Thyroid gland (tissue), 4 donors: ENCODE data around the gene CEP43. TPM values are rescaled to one million over a fixed set of nuclear protein-coding genes. Genes with fewer than 3 reads are reported as not detected.

Experiments used
- microRNA-seq: library from miRNA; unstranded; fragments of <30 nt; microRNA quantifications from one replicate; pipeline ENCODE4, GENCODE V29; 2016
- small RNA-seq: library from RNA; depleted of rRNA; stranded (forward); fragments of <200 nt; gene quantifications from one replicate; pipeline ENCODE3, GENCODE V24; 2016
- total RNA-seq, 4 donors: library from RNA; depleted of rRNA; stranded (reverse); fragments of >200 nt; gene quantifications; one replicate each; pipeline ENCODE4 v1.2.3, GENCODE V29; 2016

CEP43 gene
- total RNA-seq, 4 donors from 2014 or later, result 30.0 to 39.9 (median 33.8) TPM

Small RNA genes lying within 50 kb of the gene (microRNA-seq; reads per million reads assigned to microRNA genes)
- not detected for gene MIR3939

Small RNA genes lying within 50 kb of the gene (small RNA-seq; reads per million reads assigned to genes)
- not detected for gene MIR3939

Other genes starting within 250 kb of the CEP43 start
- 100 to 1,000 TPM in 2 of 4 donors, 10 to 100 TPM in 2; 51.6 to 138 (median 109) TPM for gene RNASET2, start 42.8 kb upstream of the CEP43 start, total RNA-seq
- gene CCR6, start 123.7 kb downstream of the CEP43 start, total RNA-seq, result under 1 TPM in 1 of 4 donors, not detected in 3; 0.78 TPM
- not detected for gene GPR31, start 158.6 kb downstream of the CEP43 start, total RNA-seq